ENCODE measurements around the gene TOR1B.

TOR1B gene

DNA sequence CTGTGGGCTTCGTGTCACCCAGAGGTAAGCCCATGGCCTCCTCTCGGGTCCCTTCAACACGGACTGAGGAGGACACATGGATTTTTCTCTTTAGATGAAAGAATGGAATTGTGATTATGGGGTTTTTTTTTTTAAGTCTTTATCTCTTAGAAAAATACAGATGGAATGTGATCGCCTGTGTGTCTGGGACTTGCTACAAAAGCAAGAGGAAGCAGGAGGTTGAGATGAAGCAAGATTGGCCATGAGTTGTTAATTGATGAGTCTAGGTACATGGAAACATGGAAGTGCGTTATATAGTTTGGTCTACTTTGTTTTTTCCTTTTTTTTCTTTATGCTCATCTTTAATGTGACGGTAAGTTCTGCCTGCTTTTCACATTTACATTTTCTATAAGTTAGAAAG lies 46.9 kb downstream of the TOR1B start:
- DNase-seq = no peak

DNA sequence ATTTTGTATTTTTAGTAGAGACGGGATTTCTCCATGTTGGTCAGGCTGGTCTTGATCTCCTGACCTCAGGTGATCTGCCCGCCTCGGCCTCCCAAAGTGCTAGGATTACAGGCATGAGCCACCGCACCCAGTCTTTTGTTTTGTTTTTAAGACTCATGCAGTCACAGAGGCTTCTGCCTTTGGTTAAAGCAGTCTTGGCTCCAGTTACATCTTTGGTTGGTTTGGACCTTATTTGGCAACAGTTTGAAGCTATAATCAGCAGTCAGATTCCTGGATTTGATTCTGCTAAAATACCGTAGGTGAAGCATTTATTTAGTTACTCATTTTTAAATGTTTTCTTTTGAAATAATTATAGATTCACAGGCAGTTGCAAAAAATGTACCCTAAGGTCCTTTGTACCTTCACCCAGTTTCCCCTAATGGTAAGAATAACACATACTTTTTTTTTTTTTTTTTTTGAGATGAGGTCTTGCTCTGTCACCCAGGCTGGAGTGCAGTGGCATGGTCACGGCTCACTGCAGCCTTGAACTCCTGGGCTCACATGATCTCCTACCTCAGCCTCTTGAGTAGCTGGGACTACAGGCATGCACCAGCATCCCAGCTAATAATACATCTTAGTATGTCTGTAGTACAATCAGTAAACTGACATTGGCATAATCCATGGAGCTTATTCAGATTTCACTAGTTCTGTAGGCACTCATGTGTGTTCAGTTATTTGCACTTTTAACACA lies 48.0 kb downstream of the TOR1B start:
- no peak for DNase-seq

DNA sequence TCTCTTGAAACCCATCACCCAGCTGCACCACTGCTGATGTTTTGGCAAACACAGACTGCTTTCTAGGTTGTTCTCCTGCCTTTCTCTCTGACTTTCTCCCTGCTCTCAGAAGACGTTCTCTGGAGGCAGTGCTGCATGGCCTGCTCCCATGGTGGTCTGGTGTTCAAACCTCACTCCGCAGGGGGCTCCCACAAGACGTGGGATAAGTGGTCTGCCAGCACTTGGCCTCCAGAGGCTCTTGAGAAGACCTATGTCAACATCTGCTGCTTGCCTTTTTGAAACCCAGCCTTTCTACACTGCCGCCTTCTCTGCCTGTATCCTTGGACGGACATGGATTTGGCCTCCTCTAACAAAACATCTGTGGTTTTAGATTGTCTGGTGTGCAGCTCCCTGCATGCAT lies 48.8 kb downstream of the TOR1B start:
- DNase-seq = no peak

DNA sequence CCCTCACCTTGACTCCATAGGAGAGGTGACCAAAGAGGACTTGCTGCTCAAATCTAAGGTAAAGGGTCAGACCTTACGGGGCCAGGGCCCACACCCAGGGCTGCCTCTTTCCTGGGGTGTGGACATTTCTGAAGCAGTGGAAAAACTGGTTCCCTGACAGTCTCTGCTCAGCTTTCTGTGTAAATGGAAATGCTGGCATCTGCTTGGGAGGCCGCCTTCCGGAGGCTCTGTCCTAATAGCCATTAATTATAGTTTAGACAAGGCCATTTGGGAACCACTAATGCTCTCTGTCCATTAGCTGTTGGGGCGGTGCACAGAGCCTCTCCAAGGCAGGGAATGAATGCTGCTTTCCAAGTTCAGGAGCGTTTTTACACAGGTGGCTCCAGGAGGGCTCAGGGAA lies 49.6 kb downstream of the TOR1B start:
- no peak for DNase-seq

DNA sequence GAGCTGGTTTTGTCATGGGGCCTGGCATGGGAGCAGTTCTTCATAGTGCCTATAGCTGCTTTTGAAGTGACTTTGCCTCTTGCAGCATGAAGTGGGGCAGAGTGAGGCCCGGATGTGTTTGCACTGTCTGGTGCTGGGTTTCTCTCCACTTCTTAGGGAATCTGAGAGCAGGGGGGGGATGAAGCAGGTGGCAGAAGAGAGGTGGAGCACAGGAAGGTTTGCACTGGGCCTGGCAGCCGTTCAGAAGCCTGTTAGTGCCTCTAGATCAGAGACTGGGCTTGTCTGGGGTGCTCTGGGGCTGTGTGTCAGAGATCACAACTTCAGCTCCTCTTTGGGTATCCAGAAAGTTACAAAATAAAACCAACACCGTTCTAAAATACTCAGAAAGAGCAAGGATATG lies 50.6 kb downstream of the TOR1B start:
- no peak for DNase-seq

DNA sequence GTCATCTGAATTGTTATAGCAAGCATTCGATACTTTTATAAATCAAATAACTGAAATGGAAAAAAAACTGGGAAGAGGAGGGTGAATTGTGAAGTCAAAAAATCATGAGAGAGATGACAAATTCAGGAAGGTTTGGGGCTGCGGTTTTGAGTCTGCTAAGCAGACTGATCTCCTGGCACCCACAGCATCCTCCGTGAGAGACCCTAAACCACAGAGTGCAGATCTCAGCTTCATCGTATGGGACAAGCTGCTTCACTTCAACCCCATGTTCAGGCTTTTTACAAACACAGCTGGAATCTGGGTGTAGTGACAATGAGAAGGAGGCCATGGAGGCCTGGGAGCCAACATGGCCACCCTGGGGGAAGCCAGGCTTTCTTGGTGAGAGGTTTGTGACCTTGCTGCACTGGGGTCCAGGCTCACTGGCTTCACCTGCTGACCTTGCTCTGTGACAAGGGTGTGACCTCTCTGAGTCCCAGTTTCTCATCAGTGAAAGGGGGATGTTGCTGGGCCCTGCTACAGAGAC lies 51.7 kb downstream of the TOR1B start:
- DNase-seq = no peak

DNA sequence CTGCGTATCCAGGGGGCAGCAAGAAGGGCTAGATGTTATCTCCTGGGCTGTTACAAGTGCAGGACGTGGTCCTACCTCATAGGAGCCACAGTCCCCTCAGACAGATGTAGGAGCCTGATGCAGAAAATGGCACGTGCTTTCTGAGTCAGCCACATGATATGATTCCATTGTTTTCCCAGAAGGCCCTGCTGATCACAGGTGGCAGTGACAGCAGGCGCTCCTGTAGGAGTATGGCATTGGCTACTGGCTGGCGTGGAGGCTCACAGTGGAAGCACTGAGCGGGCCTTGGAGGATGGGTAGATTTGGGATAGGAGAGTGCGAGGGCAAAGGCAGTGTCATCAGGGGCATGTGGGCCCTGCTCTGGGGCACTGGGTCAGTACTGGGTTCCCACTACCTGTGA lies 54.2 kb downstream of the TOR1B start:
- no peak for DNase-seq

DNA sequence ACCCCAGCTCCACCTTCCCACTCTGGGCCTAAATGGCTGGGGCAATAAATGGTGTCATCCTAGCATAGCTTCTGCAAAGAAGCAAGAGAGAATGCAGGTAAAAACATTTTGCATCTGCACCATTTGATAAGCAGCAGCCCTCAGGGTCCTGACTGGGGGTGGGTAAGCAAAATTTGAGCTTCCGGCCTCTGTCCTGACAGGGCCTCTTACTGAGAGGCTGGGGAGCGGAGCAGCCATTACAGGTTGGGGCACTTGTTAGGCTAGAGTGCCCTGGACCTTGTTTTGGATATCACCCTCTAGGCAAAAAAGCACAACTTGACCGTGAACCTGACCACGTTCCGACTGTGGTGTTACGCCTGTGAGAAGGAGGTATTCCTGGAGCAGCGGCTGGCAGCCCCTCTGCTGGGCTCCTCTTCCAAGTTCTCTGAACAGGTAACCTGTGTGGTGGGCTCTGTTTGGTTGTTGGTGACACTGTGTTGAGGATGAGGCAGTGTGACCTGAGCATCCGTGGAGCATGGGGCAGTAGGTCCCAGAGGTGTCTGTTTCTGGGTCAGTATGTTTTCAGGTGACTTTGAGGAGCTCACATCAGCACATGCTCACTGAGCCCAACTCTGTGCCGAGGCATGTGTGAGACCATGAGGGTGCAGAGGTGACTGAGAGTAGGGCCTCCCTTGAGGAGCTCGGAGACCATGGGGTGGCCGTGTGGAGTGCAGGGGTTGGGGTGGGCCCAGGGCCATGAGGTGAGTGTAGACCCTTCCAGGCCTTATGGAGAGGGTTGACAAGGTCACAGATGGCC lies 55.4 kb downstream of the TOR1B start:
- no peak for DNase-seq
